ENCODE results near the gene LGALS14. TPM values are rescaled to one million over a fixed set of nuclear protein-coding genes. Genes with fewer than 3 reads are reported as not detected.

The LGALS14 gene
- total RNA-seq, 4 donors from 2014 or later = not detected

DNA sequence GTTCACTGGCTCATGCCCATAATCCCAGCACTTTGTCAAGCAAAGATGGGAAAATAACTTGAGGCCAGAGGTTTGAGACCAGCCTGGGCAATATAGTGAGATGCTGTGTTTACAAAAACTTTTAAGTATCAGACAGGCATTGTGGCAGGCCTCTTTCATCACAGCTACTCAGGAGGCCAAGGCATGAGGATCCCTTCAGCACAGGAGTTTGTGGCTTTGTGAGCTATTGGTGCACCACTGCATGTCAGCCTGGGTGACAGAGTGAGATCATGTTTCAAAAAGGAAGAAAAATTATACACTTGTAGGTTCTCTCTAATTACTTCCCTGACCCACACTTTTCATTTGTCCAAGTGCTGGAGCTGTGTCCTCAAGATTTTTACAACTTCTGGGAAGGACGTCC, 11.5 kb upstream of the LGALS14 start:
- H3K36me3 ChIP-seq = no peaks in the 10 kb centered on the region
- TF ChIP-seq EP300 (IDR thresholded peaks at IDR 0.05) (no peak), POLR2AphosphoS5 (IDR thresholded peaks at IDR 0.05) (no peak), CTCF (IDR thresholded peaks at IDR 0.05) (no peak), POLR2A (IDR thresholded peaks at IDR 0.05) (no peak)
- ATAC-seq = no peak
- 43 to 71% methylated on average over 1 of the region's 1 CpG for WGBS, 2 donors (ENCODE audit: low coverage in 1 of 2)
- peaks cover 0 to 14% (median 0%) of the 10 kb centered on the region in 3 donors for H3K9me3 ChIP-seq
- no peak overlapping the region for H3K4me3 ChIP-seq
- no peak overlapping the region for H3K27ac ChIP-seq
- H3K27me3 ChIP-seq = peaks cover 31% of the 10 kb centered on the region
- H3K4me1 ChIP-seq = no peaks in the 10 kb centered on the region

DNA sequence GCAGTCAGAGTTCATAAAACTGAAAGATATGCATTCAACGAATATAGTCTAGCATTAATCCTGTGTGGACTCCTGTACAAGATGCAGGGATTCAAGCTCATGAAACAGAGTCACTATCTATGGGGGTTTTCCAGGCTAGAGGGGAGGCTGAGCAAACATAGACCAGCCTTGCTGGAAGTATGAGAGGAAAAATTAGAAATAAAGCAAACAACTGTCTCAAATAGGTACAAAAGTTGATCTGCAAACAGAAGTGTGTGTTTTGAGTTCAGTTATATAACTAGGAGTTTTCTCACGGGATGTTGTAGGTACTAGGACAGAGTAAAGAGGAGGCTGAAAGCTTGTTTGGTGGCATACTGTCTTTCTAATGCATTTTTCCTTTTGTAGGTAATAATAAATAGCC, 8.5 kb upstream of the LGALS14 start:
- 53 to 77% methylated on average over 1 to 2 of the region's 2 CpGs for WGBS, 2 donors (ENCODE audit: low coverage in 1 of 2)
- ATAC-seq = no peak
- H3K4me1 ChIP-seq = no peaks in the 10 kb centered on the region
- H3K36me3 ChIP-seq = no peaks in the 10 kb centered on the region
- TF ChIP-seq EP300 (IDR thresholded peaks at IDR 0.05) (no peak), POLR2AphosphoS5 (IDR thresholded peaks at IDR 0.05) (no peak), POLR2A (IDR thresholded peaks at IDR 0.05) (no peak), CTCF (IDR thresholded peaks at IDR 0.05) (no peak)
- H3K9me3 ChIP-seq = no peaks in the 10 kb centered on the region
- H3K4me3 ChIP-seq = no peak overlapping the region
- no peak overlapping the region for H3K27ac ChIP-seq
- peaks cover 46% of the 10 kb centered on the region for H3K27me3 ChIP-seq

GRCh38 chr19:39696387-39696786, 7.9 kb upstream of the LGALS14 start:
- TF ChIP-seq EP300 (IDR thresholded peaks at IDR 0.05) (no peak), POLR2A (IDR thresholded peaks at IDR 0.05) (no peak), CTCF (IDR thresholded peaks at IDR 0.05) (no peak), POLR2AphosphoS5 (IDR thresholded peaks at IDR 0.05) (no peak)
- H3K4me1 ChIP-seq = no peaks in the 10 kb centered on the region
- no peak overlapping the region for H3K4me3 ChIP-seq
- WGBS, 2 donors (ENCODE audit: low coverage in 1 of 2) = 60 to 88% methylated on average over 2 of the region's 2 CpGs
- no peaks in the 10 kb centered on the region for H3K36me3 ChIP-seq
- H3K27ac ChIP-seq = no peak overlapping the region
- no peak for ATAC-seq
- H3K27me3 ChIP-seq = peaks cover 49% of the 10 kb centered on the region
- no peaks in the 10 kb centered on the region for H3K9me3 ChIP-seq

DNA sequence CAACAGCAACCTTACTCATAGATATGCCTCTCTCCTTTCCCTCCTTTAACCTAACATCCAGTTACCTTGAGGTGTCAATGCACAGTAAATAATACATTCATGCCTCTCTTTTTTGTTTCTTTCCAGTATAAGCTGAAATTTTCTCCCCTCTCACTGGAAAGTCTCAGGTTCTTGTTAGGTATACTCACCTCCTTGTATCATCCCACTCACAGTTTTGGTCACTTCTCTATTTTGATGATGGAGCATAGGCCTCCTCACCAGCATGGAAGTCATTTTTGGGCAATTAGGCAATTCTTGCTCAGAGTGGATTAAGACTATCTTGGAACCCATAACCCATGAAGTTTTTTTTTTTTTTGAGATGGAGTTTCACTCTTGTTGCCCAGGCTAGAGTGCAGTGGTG, 5.7 kb upstream of the LGALS14 start:
- Histone ChIP-seq H3K27me3 (peaks cover 43% of the 10 kb centered on the region), H3K4me1 (no peaks in the 10 kb centered on the region), H3K4me3 (no peak overlapping the region), H3K9me3 (no peaks in the 10 kb centered on the region), H3K36me3 (no peaks in the 10 kb centered on the region), H3K27ac (no peak overlapping the region)
- ATAC-seq = no peak
- TF ChIP-seq POLR2AphosphoS5 (IDR thresholded peaks at IDR 0.05) (no peak), EP300 (IDR thresholded peaks at IDR 0.05) (no peak), POLR2A (IDR thresholded peaks at IDR 0.05) (no peak), CTCF (IDR thresholded peaks at IDR 0.05) (no peak)

DNA sequence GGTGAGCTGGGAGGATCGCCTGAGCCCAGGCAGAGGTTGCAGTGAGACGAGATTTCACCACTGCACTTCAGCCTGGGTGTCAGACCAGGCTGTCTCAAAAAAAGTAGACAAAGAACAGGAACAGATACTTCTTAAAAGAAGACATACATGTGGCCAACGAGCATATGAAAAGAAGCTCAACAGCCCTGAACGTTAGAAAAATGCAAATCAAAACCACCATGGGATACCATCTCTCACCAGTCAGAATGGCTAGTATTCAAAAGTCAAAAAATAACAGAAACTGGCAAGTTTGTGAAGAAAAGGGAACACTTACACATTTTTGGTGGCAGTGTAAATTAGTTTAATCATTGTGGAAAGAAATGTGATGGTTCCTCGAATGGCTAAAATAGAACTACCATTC, 3.0 kb upstream of the LGALS14 start:
- Histone ChIP-seq H3K4me3 (no peak overlapping the region), H3K9me3 (no peaks in the 10 kb centered on the region), H3K27ac (no peak overlapping the region), H3K27me3 (peaks cover 35% of the 10 kb centered on the region), H3K4me1 (no peaks in the 10 kb centered on the region), H3K36me3 (no peaks in the 10 kb centered on the region)
- WGBS, 2 donors (ENCODE audit: low coverage in 1 of 2) = 65 to 74% methylated on average over 5 of the region's 5 CpGs
- TF ChIP-seq POLR2AphosphoS5 (IDR thresholded peaks at IDR 0.05) (no peak), EP300 (IDR thresholded peaks at IDR 0.05) (no peak), POLR2A (IDR thresholded peaks at IDR 0.05) (no peak), CTCF (IDR thresholded peaks at IDR 0.05) (no peak)
- ATAC-seq = no peak
